Right forelimb (tissue), 1 donor: ENCODE data around the gene ZNF791.
"Not testable (repeated sequence)": the region's sequence is repeated elsewhere in the genome, so short reads cannot be mapped to it uniquely, and the experiment has no call there.

ENCODE experiments used
- DNase-seq: peaks from one replicate; pipeline ENCODE4 v3.0.0-alpha.2; 2018

ZNF791 gene

DNA sequence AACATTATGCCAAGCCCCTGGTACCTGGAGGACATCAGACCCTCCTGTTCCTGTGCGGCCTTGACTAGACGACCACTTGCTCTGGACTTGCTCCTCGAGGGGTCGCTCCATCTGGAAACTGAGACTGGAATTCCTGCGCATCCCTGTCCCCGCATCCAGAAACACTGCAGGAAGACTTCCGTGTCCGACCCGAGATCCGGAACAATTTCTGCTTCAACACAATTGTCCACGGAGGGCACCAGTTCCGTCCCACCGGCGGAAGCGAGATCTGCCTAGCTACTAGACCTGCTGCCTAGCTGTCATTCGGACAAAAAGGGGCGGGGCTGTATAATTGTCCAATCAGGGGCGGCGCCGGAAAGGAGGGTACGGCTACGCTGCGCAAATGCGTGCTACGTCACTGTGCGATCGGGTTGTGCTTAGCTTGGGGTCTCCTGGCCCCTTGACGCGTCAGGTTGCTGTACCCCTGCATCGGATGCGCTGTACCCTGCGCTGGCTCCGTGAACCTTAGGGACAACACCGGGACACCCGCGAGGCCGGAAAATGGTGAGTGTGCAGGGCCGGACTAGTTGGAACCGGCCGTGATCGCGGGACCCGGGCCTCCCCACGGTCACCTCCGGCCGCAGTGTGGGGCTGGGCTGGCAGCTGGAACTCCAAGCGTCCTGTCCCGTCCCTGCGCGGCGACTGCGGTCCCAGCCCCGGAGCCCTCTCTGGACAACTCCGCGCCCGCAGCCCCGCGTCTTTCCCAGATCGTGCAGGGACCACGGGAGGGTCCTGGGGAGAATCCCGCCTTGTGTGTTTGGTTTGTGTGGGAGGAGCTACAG is at the start of gene ZNF791, which contains the start of gene ZNF490:
TSS of gene ZNF791 (plus strand) at position 381 of the 821 bp plus-strand sequence. CDS start at position 541, 160 bp downstream.
TSS of gene ZNF490 (minus strand) at position 274 of the 821 bp plus-strand sequence. CDS start at position 141, 133 bp downstream.
- peak; percentile 96 for DNase-seq

DNA sequence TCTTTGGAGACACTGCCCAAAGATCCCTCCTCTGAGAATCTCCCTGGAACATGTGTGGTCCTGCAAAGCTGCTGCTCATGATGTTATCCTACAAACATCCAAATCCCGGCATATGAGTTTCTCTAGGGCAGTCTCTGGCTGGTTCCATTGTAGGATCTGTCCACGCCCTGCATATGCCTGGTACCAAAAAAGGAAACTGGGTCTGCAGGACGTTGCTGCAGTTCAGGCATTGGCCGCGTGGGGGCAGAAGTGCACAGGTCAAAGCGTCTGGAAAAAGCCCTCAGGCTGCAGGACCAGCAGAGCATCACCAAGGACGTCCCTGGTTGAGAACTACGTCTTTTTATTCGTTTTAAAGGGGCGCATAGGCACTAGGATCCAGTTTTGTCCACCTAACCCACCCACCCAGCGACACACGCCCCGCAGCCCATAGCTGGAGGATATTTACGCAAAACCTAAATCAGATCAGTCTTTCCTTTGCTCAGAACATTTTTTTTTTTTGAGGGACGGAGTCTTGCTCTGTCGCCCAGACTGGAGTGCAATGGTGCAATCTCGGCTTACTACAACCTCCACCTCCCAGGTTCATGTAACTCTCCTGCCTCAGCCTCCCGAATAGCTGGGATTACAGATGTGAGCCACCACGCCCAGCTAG is 46.6 kb upstream of the ZNF791 start:
- DNase-seq = peak; percentile 92

- not testable (repeated sequence) for DNase-seq
Observed at GRCh38 chr19:12566380-12566779, 44.3 kb upstream of the ZNF791 start.

GRCh38 chr19:12567951-12568350 is 42.8 kb upstream of the ZNF791 start:
- DNase-seq = no peak

GRCh38 chr19:12574036-12574435 is 36.7 kb upstream of the ZNF791 start:
- no peak for DNase-seq

GRCh38 chr19:12578641-12579040 is 32.1 kb upstream of the ZNF791 start:
- DNase-seq = no peak

GRCh38 chr19:12580180-12580694 is 30.5 kb upstream of the ZNF791 start:
- no peak for DNase-seq

GRCh38 chr19:12581100-12581499 is 29.6 kb upstream of the ZNF791 start:
- no peak for DNase-seq

- DNase-seq = no peak
Observed at GRCh38 chr19:12596485-12596884, 14.2 kb upstream of the ZNF791 start.

GRCh38 chr19:12596927-12597548 is 13.7 kb upstream of the ZNF791 start:
- DNase-seq = no peak

DNA sequence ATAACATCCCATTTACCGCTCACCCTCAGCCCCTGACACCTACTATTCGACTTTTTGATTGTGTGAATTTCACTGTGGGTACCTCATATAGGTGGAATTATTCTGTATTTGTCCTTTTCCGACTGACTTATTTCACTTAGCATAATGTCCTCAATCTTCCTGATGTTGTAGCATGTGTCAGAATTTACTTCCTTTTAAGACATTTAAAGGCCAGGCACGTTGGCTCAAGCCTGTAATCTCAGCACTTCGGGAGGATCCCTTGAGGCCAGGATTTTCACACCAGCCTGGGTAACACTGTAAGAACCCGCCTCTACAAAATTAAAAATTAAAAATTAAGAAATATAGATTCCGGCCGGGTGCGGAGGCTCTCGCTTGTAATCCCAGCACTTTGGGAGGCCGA is 13.1 kb upstream of the ZNF791 start:
- no peak for DNase-seq

- no peak for DNase-seq
Observed at GRCh38 chr19:12603714-12604113, 7.0 kb upstream of the ZNF791 start.

GRCh38 chr19:12606796-12607195 is 3.9 kb upstream of the ZNF791 start:
- DNase-seq = no peak

DNA sequence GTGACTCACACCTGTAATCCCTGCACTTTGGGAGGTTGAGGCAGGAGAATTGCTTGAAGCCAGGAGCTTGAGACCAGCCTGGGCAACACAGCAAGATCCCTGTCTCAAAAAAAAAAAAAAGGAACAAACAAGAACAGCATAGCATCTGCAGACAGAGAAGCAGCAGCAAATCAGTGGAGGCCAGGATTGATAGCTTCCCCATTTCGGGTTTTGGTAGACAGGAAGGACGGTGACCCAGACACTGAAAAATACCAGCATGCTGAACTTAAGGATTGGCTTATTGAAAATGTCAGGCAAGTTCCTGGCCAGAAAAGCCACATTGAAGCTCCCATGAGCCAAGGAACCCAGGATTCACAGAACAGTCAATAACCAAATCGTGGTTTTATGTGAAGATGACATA is 3.1 kb upstream of the ZNF791 start:
- no peak for DNase-seq

DNA sequence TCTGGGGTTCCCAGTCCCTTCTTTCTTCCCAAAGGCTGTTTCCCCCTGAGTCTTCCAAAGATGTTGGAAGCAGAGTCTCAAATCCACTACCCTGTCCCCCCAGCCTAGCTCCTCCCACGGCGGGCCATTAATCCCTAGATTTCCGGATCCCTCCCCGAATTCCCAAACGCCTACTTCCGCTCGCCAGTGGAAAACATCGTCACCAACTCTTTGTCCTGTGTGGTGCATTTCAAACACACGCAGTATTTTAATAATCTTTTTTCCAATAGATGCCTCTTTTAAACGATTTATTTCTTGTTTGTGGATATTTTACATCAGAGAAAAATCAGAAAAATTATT is 610 bp downstream of the ZNF791 start:
- peak; percentile 84 for DNase-seq

DNA sequence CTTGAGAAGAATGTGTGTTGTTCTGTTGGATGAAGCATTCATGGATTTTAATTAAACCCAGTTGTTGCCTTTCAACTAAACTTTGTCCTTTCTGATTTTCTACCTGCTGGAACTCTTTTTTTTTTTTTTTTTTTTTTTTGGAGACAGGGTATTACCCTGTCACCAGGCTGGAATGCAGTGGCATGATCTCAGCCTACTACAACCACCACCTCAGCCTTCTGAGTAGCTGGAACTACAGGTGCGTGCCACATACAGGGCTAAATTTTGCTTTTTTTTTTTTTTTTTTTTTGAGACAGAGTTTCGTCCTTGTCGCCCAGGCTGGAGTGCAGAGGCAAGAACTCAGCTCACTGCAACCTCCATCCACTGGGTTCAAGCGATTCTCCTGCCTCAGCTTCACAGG is 6.9 kb downstream of the ZNF791 start:
- DNase-seq = no peak

DNA sequence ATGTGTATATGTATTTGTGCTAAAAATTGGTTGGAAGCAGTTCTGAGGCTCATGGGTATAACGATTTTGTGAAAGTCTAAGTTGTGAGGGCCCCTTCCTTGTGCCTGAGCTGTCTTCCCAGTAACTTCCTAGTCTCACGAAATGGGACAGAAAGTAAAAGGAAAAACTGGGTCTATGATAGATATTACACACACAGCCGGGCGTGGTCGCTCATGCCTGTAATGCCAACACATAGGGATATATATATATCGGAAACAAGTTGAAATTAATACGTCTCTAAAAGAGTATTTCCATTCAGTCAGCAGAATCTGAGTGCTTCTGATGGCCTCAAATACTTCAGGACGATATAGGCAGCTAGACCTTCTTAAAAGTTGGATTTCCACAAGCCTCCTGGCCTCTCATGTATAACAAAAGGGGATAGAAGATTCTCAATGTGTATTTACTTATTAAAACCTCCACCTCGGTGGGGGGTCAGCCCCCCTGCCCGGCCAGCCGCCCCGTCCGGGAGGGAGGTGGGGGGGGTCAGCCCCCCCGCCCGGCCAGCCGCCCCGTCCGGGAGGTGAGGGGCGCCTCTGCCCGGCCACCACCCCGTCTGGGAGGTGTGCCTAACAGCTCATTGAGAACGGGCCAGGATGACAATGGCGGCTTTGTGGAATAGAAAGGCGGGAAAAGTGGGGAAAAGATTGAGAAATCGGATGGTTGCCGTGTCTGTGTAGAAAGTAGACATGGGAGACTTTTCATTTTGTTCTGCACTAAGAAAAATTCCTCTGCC is 10.7 kb downstream of the ZNF791 start:
- DNase-seq = not testable (repeated sequence)

DNA sequence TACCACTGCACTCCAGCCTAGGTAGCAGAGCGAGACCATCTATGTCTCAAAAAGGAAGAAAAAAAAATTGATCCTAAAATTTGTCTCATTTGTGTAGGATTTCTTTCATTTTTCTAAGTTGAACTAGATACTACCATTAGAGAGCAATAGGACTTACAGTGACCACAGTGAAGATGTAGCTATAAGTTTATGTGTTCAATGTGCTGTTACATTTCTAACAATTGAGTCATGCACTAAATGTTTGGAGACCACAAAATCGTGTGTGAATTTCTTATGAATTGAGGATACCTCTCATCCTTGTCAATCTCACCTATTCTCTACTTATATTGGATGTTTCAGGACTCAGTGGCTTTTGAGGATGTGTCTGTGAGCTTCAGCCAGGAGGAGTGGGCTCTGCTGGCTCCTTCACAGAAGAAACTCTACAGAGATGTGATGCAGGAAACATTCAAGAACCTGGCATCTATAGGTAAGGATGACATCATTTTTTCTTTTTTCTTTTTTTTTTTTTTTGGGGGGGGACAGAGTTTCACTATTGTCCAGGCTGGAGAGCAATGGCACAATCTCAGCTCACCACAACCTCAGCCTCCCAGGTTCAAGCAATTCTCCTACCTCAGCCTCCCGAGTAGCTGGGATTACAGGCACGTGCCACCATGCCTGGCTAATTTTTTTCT is 12.8 kb downstream of the ZNF791 start:
- DNase-seq = no peak

GRCh38 chr19:12626958-12627357 is 16.2 kb downstream of the ZNF791 start:
- DNase-seq = no peak

DNA sequence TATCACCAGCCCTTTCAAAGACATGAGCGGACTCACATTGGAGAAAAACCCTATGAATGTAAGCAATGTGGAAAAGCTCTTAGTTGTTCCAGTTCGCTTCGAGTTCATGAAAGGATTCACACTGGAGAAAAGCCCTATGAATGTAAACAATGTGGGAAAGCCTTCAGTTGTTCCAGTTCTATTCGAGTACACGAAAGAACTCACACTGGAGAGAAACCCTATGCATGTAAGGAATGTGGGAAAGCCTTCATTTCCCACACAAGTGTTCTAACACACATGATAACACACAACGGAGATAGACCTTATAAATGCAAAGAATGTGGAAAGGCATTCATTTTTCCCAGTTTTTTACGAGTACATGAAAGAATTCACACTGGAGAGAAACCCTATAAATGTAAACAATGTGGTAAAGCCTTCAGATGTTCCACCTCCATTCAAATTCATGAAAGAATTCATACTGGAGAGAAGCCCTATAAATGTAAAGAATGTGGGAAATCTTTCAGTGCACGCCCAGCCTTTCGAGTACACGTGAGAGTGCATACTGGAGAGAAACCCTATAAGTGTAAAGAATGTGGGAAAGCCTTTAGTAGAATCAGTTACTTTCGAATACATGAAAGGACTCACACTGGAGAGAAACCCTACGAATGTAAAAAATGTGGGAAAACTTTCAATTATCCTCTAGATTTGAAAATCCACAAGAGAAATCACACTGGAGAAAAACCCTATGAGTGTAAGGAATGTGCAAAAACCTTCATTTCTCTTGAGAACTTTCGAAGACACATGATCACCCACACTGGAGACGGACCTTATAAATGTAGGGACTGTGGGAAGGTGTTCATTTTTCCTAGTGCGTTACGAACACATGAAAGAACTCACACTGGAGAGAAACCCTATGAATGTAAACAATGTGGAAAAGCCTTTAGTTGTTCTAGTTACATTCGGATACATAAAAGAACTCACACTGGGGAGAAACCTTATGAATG is 17.6 kb downstream of the ZNF791 start:
- no peak for DNase-seq

DNA sequence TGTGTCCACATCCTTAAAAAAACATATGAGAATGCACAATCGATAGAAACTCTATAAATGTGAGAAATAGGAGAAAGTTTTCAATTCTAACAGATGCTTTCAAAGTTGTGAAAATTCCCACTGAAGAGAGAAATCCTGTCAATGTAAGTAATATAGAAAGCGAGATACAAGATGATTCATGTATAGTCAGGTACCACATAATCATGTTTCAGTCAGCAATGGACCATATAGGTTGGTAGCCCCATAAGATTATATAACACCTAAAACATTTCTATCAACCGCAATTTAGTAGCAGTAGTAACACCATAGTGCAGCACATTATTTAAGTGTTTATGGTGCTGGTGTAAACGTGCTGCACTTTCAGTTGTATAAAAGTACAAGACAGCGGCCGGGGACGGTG is 18.5 kb downstream of the ZNF791 start:
- no peak for DNase-seq
